H1 (cell line): ENCODE data around the gene PIP5K1B. TPM values are rescaled to one million over a fixed set of nuclear protein-coding genes. Genes with fewer than 3 reads are reported as not detected.

ENCODE experiments used
- ASH2L ChIP-seq: fragments of 200-600, 300-600 bp; sonication (generic); IDR thresholded peaks from one replicate; pipeline ENCODE4 v1.7.1; 2017; ENCODE audit warnings: low read length
- RBBP5 ChIP-seq: IDR thresholded peaks from 2 replicates; pipeline ENCODE4 v1.7.1; 2012; ENCODE audit warnings: low read depth, mild to moderate bottlenecking, inconsistent platforms, low read length, moderate library complexity, borderline replicate concordance
- SIRT6 ChIP-seq: IDR thresholded peaks from one replicate; pipeline ENCODE4 v1.7.1; 2012; ENCODE audit warnings: low read length, inconsistent platforms
- SIX5 ChIP-seq: IDR thresholded peaks from 2 replicates; pipeline ENCODE4 v1.6.1; 2011; ENCODE audit warnings: mild to moderate bottlenecking, low read depth, low read length
- SP2 ChIP-seq: IDR thresholded peaks from 2 replicates; pipeline ENCODE4 v1.6.1; 2012; ENCODE audit warnings: mild to moderate bottlenecking, low read length, inconsistent platforms
- YY1 ChIP-seq: IDR thresholded peaks from 2 replicates; pipeline ENCODE4 v1.6.1; 2011; ENCODE audit warnings: low read depth, mild to moderate bottlenecking, low read length
- polyA plus RNA-seq, 7 experiments: library from polyadenylated mRNA; depleted of rRNA in 3 of 7; stranded (reverse) in 5 of 7; unstranded in 2 of 7; fragments of >200 nt in 5 of 7; fragments of 200-250 nt in 2 of 7; gene quantifications; 1 replicate in 5 of 7; 2 replicates in 1 of 7; 4 replicates in 1 of 7; pipeline versions ENCODE4 v1.2.1 to v1.2.3, GENCODE V29; 2011 to 2013; ENCODE audit warnings: missing spikeins in 2 of 7, mixed read lengths in 2 of 7
- total RNA-seq: library from RNA; stranded (reverse); fragmentation: NEBNext Ultra II Directional; extraction: Animal tissue kit (Norgen Biotek cat#: 25700); gene quantifications from 2 replicates; pipeline ENCODE4 v1.2.1, GENCODE V29; 2021

The PIP5K1B gene
- total and polyA plus RNA-seq, 2 of the 8 experiments (the other 6 are each of a cell fraction or from before 2014, with no cell fraction given), result 4.7 to 7.7 TPM

GRCh38 chr9:68878450-68878849 is 173.4 kb downstream of the PIP5K1B start (continued):
- TF ChIP-seq SIRT6, result no peak
- no peak for TF ChIP-seq SIX5
- TF ChIP-seq YY1, result no peak
- no peak for TF ChIP-seq SP2
- no peak for TF ChIP-seq ASH2L
- TF ChIP-seq RBBP5, result no peak
